Measurements from ENCODE around the gene AGMO. TPM values are rescaled to one million over a fixed set of nuclear protein-coding genes. Genes with fewer than 3 reads are reported as not detected.

AGMO gene
- total RNA-seq, 4 donors from 2014 or later: 0.11 to 0.55 TPM; not detected in 2

GRCh38 chr7:15475808-15476530 is 85.8 kb downstream of the AGMO start:
- intact Hi-C loops (cut with DNase I; ENCODE audit: low total_unique reads) (no loop called here), in situ Hi-C loops (cut with MboI; ENCODE audit: low sequenced_read_pairs in 4 of 4) (no loop called here)
- DNase-seq (no peak), ATAC-seq (no peak)
- no peak for TF ChIP-seq CTCF (IDR thresholded peaks at IDR 0.05 in 4 of 5, conservative IDR thresholded peaks at IDR 0.05 in 1 of 5)
- no peak for TF ChIP-seq POLR2A (IDR thresholded peaks at IDR 0.05)
- Histone ChIP-seq H3K36me3 (no peaks in the 10 kb centered on the region), H3K4me3 (no peak overlapping the region), H3K4me1 (no peaks in the 10 kb centered on the region), H3K9me3 (no peaks in the 10 kb centered on the region), H3K27ac (no peak overlapping the region), H3K27me3 (no peaks in the 10 kb centered on the region)

GRCh38 chr7:15471669-15471950 is 90.2 kb downstream of the AGMO start:
- no peaks in the 10 kb centered on the region for H3K27me3 ChIP-seq
- no peak for DNase-seq
- H3K36me3 ChIP-seq: no peaks in the 10 kb centered on the region
- no peak for TF ChIP-seq CTCF (IDR thresholded peaks at IDR 0.05 in 4 of 5, conservative IDR thresholded peaks at IDR 0.05 in 1 of 5)
- TF ChIP-seq POLR2A (IDR thresholded peaks at IDR 0.05): no peak
- in situ Hi-C loops (cut with MboI; ENCODE audit: low sequenced_read_pairs in 4 of 4): no loop called here
- no peak for ATAC-seq
- intact Hi-C loops (cut with DNase I; ENCODE audit: low total_unique reads): no loop called here
- no peak overlapping the region for H3K27ac ChIP-seq
- H3K4me3 ChIP-seq: no peak overlapping the region
- no peaks in the 10 kb centered on the region for H3K9me3 ChIP-seq
- no peaks in the 10 kb centered on the region for H3K4me1 ChIP-seq

- DNase-seq (no peak), ATAC-seq (no peak)
- H3K36me3 ChIP-seq: no peaks in the 10 kb centered on the region
- in situ Hi-C loops (cut with MboI; ENCODE audit: low sequenced_read_pairs in 4 of 4) (no loop called here), intact Hi-C loops (cut with DNase I; ENCODE audit: low total_unique reads) (no loop called here)
- no peak overlapping the region for H3K4me3 ChIP-seq
- no peaks in the 10 kb centered on the region for H3K27me3 ChIP-seq
- H3K27ac ChIP-seq: no peak overlapping the region
- no peaks in the 10 kb centered on the region for H3K9me3 ChIP-seq
- no peaks in the 10 kb centered on the region for H3K4me1 ChIP-seq
- no peak for TF ChIP-seq POLR2A (IDR thresholded peaks at IDR 0.05)
- no peak for TF ChIP-seq CTCF (IDR thresholded peaks at IDR 0.05 in 4 of 5, conservative IDR thresholded peaks at IDR 0.05 in 1 of 5)
Observed at GRCh38 chr7:15470825-15471668, 90.8 kb downstream of the AGMO start.

DNA sequence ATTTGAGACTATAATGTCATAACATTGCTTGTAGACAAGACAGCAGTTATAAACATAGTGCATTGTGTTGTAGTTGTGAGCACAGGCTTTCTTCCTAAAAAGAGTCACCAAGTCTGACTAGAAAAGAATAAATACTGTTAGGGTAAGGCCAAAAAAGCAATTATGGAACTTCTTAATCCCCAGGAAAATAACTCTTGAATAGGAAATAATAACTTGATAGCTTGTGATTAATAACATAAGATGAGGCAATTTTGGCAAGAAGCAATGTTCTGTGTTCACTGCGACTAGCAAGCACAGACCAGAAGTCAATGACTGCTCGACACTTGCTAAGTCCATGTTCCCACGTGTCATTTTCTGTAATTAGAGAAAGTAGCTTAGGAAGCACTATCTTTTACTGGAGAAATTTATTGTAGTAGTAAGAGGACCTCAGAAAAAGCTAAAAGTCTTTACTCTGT is 97.1 kb downstream of the AGMO start:
- no peak for TF ChIP-seq CTCF (IDR thresholded peaks at IDR 0.05 in 4 of 5, conservative IDR thresholded peaks at IDR 0.05 in 1 of 5)
- TF ChIP-seq POLR2A (IDR thresholded peaks at IDR 0.05): no peak
- no peak for ATAC-seq
- peak overlapping the region; percentile 15 to 62 (median 41) for H3K27ac ChIP-seq
- intact Hi-C loops (cut with DNase I; ENCODE audit: low total_unique reads): no loop called here
- no peaks in the 10 kb centered on the region for H3K27me3 ChIP-seq
- no peak for DNase-seq
- peaks cover 0 to 15% of the 10 kb centered on the region in 2 donors for H3K4me1 ChIP-seq
- in situ Hi-C loops (cut with MboI; ENCODE audit: low sequenced_read_pairs in 4 of 4): no loop called here
- H3K4me3 ChIP-seq: no peak overlapping the region
- no peaks in the 10 kb centered on the region for H3K9me3 ChIP-seq
- no peaks in the 10 kb centered on the region for H3K36me3 ChIP-seq
